Activated CD4-positive, alpha-beta T cell treated with anti-CD3 and anti-CD28 coated beads for 48 hours (primary cell): ENCODE measurements around the gene CTRB1.

Experiments used
- DNase-seq: peaks from one replicate; pipeline ENCODE4 v3.0.0-alpha.2; 2020

The CTRB1 gene

GRCh38 chr16:75273054-75273925 lies 54.5 kb downstream of the CTRB1 start:
- no peak for DNase-seq
